ENCODE results near the gene SMOC2. TPM values are rescaled to one million over a fixed set of nuclear protein-coding genes. Genes with fewer than 3 reads are reported as not detected.

The SMOC2 gene
- total and polyA plus RNA-seq, 2 of the 4 experiments (the other 2 are of a cell fraction): not detected

- ChIA-PET POLR2A (ENCODE audit: unreplicated experiment) (no interaction called here), CTCF (no interaction called here)
- no peak overlapping the region for H2AK9ac ChIP-seq (replicated peaks; ENCODE audit: low read depth, low read length, poor library complexity)
- H3K79me1 ChIP-seq (ENCODE audit: low read depth in 1 of 2, low read length in 2 of 2): no peaks in the 10 kb centered on the region
- dilution Hi-C loops (cut with HindIII; ENCODE audit: low sequenced_read_pairs, unreplicated experiment) (no loop called here), in situ Hi-C loops (cut with MboI; ENCODE audit: low sequenced_read_pairs) (no loop called here), intact Hi-C loops (cut with micrococcal nuclease) (no loop called here)
- no peak overlapping the region for H2BK5ac ChIP-seq (ENCODE audit: low read depth, low read length, poor library complexity, severe bottlenecking)
- no peak overlapping the region for H3K14ac ChIP-seq (replicated peaks; ENCODE audit: low read depth, low read length)
- no peak overlapping the region for H2BK120ac ChIP-seq (ENCODE audit: low read depth, low read length)
- ATAC-seq (ENCODE audit: low read depth) (no peak), DNase-seq (no peak)
- no peak overlapping the region for H3K23ac ChIP-seq (ENCODE audit: low read depth, low read length)
- H3K27ac ChIP-seq (ENCODE audit: insufficient read depth, low read length): no peak overlapping the region
- no peak overlapping the region for H4K91ac ChIP-seq (ENCODE audit: insufficient read depth, low read depth, low read length)
- H3K36me3 ChIP-seq (ENCODE audit: control insufficient read depth, insufficient read depth, low read length): no peaks in the 10 kb centered on the region
- no peaks in the 10 kb centered on the region for H3K9me1 ChIP-seq (ENCODE audit: insufficient read depth, low read length)
- no peak overlapping the region for H2AFZ ChIP-seq (replicated peaks; ENCODE audit: low read length, poor library complexity)
- no peak overlapping the region for H3K56ac ChIP-seq (ENCODE audit: extremely low read depth, insufficient read depth, low read length)
- H2BK15ac ChIP-seq (ENCODE audit: low read depth, low read length): no peak overlapping the region
- H3K9me3 ChIP-seq (ENCODE audit: control insufficient read depth, insufficient read depth, low read length): peaks cover 35% of the 10 kb centered on the region
- no peak overlapping the region for H4K8ac ChIP-seq (ENCODE audit: low read depth in 2 of 2, low read length in 2 of 2)
- H3K18ac ChIP-seq (ENCODE audit: low read depth, low read length): no peak overlapping the region
- no peaks in the 10 kb centered on the region for H3K4me1 ChIP-seq (ENCODE audit: control insufficient read depth, insufficient read depth, low read length)
- no peaks in the 10 kb centered on the region for H3K27me3 ChIP-seq (ENCODE audit: control insufficient read depth, insufficient read depth, low read length)
- no peak overlapping the region for H3K4ac ChIP-seq (ENCODE audit: low read depth, low read length)
- no peak overlapping the region for H4K5ac ChIP-seq (ENCODE audit: low read depth, low read length)
- H3K9ac ChIP-seq (ENCODE audit: low read depth, low read length): no peak overlapping the region
- no peak overlapping the region for H2BK20ac ChIP-seq (ENCODE audit: low read depth, low read length)
- H3K4me2 ChIP-seq (ENCODE audit: low read depth, low read length): no peak overlapping the region
- no CpG with 5 or more reads among the region's 13 CpGs for WGBS, 2 experiments (ENCODE audit: extremely low coverage in 2 of 2, insufficient read length in 1 of 2)
- H3K4me3 ChIP-seq (ENCODE audit: insufficient read depth, low read depth, low read length): no peak overlapping the region
- no peak overlapping the region for H2AK5ac ChIP-seq (ENCODE audit: low read depth, low read length)
- TF ChIP-seq SMC3 (IDR thresholded peaks at IDR 0.05; ENCODE audit: low read depth, low read length) (no peak), RFX5 (IDR thresholded peaks at IDR 0.05; ENCODE audit: low read depth, low read length) (no peak), MAZ (IDR thresholded peaks at IDR 0.05; ENCODE audit: borderline replicate concordance, low read depth, low read length) (no peak), RCOR1 (IDR thresholded peaks at IDR 0.05; ENCODE audit: insufficient replicate concordance, low read length) (no peak), MXI1 (IDR thresholded peaks at IDR 0.05; ENCODE audit: borderline replicate concordance, low read depth, low read length) (no peak), RAD21 (IDR thresholded peaks at IDR 0.05; ENCODE audit: low read length) (no peak)
- H4K20me1 ChIP-seq (ENCODE audit: insufficient read depth, low read length): no peaks in the 10 kb centered on the region
- BruUV-seq (replicated peaks): no TSS peak
Measured at GRCh38 chr6:168420706-168421105, 20.3 kb upstream of the SMOC2 start.

All from IMR-90 (cell line).